Measurements from ENCODE around the gene SARM1.
"Not testable (repeated sequence)": the region's sequence is repeated elsewhere in the genome, so short reads cannot be mapped to it uniquely, and the experiment has no call there.

The SARM1 gene

DNA sequence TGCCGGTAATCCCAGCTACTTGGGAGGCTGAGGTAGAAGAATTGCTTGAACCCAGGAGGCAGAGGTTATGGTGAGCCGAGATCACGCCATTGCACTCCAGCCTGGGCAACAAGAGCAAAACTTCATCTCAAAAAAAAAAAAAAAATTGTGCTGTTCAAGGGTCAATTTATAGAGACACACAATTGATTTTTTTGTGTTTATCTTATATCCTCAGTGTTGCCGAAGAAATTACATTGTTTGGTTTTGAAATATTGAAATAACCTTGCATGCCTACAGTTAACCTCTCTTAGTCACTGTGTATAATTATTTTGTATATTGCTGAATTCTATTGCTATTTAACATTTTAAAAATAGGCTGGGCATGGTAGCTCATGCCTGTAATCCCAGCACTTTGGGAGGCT is 56.5 kb downstream of the SARM1 start:
- H3K4me2 ChIP-seq (ENCODE audit: insufficient read depth, low read length, poor library complexity, severe bottlenecking); H4K91ac ChIP-seq (ENCODE audit: low read depth, low read length, poor library complexity); H3K9me3 ChIP-seq (replicated peaks in 1 of 2; ENCODE audit: control insufficient read depth in 2 of 2, insufficient read depth in 1 of 2, low read depth in 1 of 2, low read length in 2 of 2); DNase-seq (ENCODE audit: low spot score); H2BK5ac ChIP-seq (ENCODE audit: low read length); H3K4me1 ChIP-seq (ENCODE audit: control insufficient read depth in 2 of 2, insufficient read depth in 1 of 2, low read depth in 1 of 2, low read length in 2 of 2); H2AFZ ChIP-seq (ENCODE audit: low read length); H3K36me3 ChIP-seq (replicated peaks in 1 of 2; ENCODE audit: control insufficient read depth in 2 of 2, insufficient read depth in 2 of 2, low read length in 2 of 2); H2BK120ac ChIP-seq (ENCODE audit: low read depth, low read length); H2BK12ac ChIP-seq (ENCODE audit: low read length); H3K4me3 ChIP-seq (ENCODE audit: low read length in 2 of 2); H2BK15ac ChIP-seq (ENCODE audit: low read length); H3K23ac ChIP-seq (ENCODE audit: low read depth, low read length, poor library complexity); H3K18ac ChIP-seq (ENCODE audit: low read length); H3K4ac ChIP-seq (ENCODE audit: low read length); H3K9ac ChIP-seq (ENCODE audit: low read depth, low read length, poor library complexity); H3K14ac ChIP-seq (ENCODE audit: low read length); H3K79me1 ChIP-seq (ENCODE audit: low read depth, low read length); H3K27ac ChIP-seq (replicated peaks; ENCODE audit: low read length); H2AK5ac ChIP-seq (ENCODE audit: low read depth, low read length); H4K8ac ChIP-seq (ENCODE audit: low read depth, low read length): not testable (repeated sequence)
- H3K27me3 ChIP-seq (ENCODE audit: control insufficient read depth in 3 of 3, insufficient read depth in 3 of 3, low read depth in 1 of 3, low read length in 3 of 3): peaks cover 0 to 11% (median 0%) of the 10 kb centered on the region in 3 experiments
- WGBS, 2 donors (ENCODE audit: extremely low coverage in 2 of 2, insufficient read length in 2 of 2, insufficient replicate concordance in 1 of 2): no CpG with 5 or more reads among the region's 4 CpGs

DNA sequence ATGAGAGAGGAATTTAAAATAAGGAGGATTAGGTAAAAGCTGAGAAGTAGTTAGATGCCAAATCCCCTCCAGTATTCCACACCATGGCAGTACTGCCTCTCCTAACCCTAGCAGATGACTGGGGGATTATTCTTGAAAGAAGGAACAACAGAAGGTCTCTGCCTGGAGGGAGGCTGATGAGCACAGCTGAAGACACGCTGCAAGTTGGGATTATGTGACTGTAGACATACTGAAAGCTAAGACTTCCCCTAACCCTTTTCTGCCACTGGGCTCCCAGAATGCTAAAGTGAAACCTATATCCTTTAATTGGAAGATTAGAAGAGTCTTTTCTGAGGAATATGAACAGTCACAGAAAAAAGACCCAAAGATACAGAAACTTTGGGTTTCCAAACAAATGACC is 62.2 kb downstream of the SARM1 start:
- no CpG with 5 or more reads among the region's 1 CpG for WGBS, 2 donors (ENCODE audit: extremely low coverage in 2 of 2, insufficient read length in 2 of 2, insufficient replicate concordance in 1 of 2)
- no peak overlapping the region for H3K27ac ChIP-seq (replicated peaks; ENCODE audit: low read length)

DNA sequence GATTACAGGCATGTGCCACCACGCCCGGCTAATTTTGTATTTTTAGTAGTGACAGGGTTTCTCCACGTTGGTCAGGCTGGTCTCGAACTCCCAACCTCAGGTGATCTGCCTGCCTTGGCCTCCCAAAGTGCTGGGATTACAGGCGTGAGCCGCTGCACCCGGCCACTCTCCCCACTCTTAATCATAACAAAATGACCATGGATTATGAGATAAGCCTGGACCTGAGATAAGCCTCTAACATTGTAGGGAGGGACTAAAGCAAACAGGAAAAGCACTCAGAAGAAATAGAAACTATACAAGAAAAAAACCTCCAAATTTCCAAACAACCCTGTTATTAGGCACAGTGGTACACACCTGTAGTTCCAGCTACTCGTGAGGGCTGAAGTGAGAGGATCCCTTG is 62.8 kb downstream of the SARM1 start:
- not testable (repeated sequence) for H2BK12ac ChIP-seq (ENCODE audit: low read length); H2AK5ac ChIP-seq (ENCODE audit: low read depth, low read length); H3K27me3 ChIP-seq (ENCODE audit: control insufficient read depth in 3 of 3, insufficient read depth in 3 of 3, low read depth in 1 of 3, low read length in 3 of 3); H3K36me3 ChIP-seq (replicated peaks in 1 of 2; ENCODE audit: control insufficient read depth in 2 of 2, insufficient read depth in 2 of 2, low read length in 2 of 2); H3K27ac ChIP-seq (replicated peaks; ENCODE audit: low read length); H3K14ac ChIP-seq (ENCODE audit: low read length); H2AFZ ChIP-seq (ENCODE audit: low read length); H3K9me3 ChIP-seq (replicated peaks in 1 of 2; ENCODE audit: control insufficient read depth in 2 of 2, insufficient read depth in 1 of 2, low read depth in 1 of 2, low read length in 2 of 2); H2BK5ac ChIP-seq (ENCODE audit: low read length); H4K8ac ChIP-seq (ENCODE audit: low read depth, low read length); H2BK120ac ChIP-seq (ENCODE audit: low read depth, low read length); H3K4me1 ChIP-seq (ENCODE audit: control insufficient read depth in 2 of 2, insufficient read depth in 1 of 2, low read depth in 1 of 2, low read length in 2 of 2); H3K79me1 ChIP-seq (ENCODE audit: low read depth, low read length); H3K4me3 ChIP-seq (ENCODE audit: low read length in 2 of 2); H3K18ac ChIP-seq (ENCODE audit: low read length); H3K9ac ChIP-seq (ENCODE audit: low read depth, low read length, poor library complexity); H4K91ac ChIP-seq (ENCODE audit: low read depth, low read length, poor library complexity); H3K23ac ChIP-seq (ENCODE audit: low read depth, low read length, poor library complexity); H2BK15ac ChIP-seq (ENCODE audit: low read length); DNase-seq (ENCODE audit: low spot score); H3K4me2 ChIP-seq (ENCODE audit: insufficient read depth, low read length, poor library complexity, severe bottlenecking); H3K4ac ChIP-seq (ENCODE audit: low read length)
- no CpG with 5 or more reads among the region's 8 CpGs for WGBS, 2 donors (ENCODE audit: extremely low coverage in 2 of 2, insufficient read length in 2 of 2, insufficient replicate concordance in 1 of 2)

More for the DNA sequence above, 62.2 kb downstream of the SARM1 start:
- Histone ChIP-seq H2BK12ac (ENCODE audit: low read length) (no peak overlapping the region), H2BK15ac (ENCODE audit: low read length) (no peak overlapping the region), H2AFZ (ENCODE audit: low read length) (no peak overlapping the region), H3K18ac (ENCODE audit: low read length) (no peak overlapping the region), H3K4me1 (ENCODE audit: control insufficient read depth in 2 of 2, insufficient read depth in 1 of 2, low read depth in 1 of 2, low read length in 2 of 2) (no peaks in the 10 kb centered on the region), H3K23ac (ENCODE audit: low read depth, low read length, poor library complexity) (no peak overlapping the region), H3K79me1 (ENCODE audit: low read depth, low read length) (no peaks in the 10 kb centered on the region), H2BK120ac (ENCODE audit: low read depth, low read length) (no peak overlapping the region), H3K14ac (ENCODE audit: low read length) (no peak overlapping the region), H3K27me3 (ENCODE audit: control insufficient read depth in 3 of 3, insufficient read depth in 3 of 3, low read depth in 1 of 3, low read length in 3 of 3) (no peaks in the 10 kb centered on the region), H2BK5ac (ENCODE audit: low read length) (no peak overlapping the region), H4K8ac (ENCODE audit: low read depth, low read length) (no peak overlapping the region), H4K91ac (ENCODE audit: low read depth, low read length, poor library complexity) (no peak overlapping the region), H3K4me2 (ENCODE audit: insufficient read depth, low read length, poor library complexity, severe bottlenecking) (no peak overlapping the region), H3K9ac (ENCODE audit: low read depth, low read length, poor library complexity) (no peak overlapping the region), H3K4ac (ENCODE audit: low read length) (no peak overlapping the region), H3K36me3 (replicated peaks in 1 of 2; ENCODE audit: control insufficient read depth in 2 of 2, insufficient read depth in 2 of 2, low read length in 2 of 2) (no peaks in the 10 kb centered on the region), H3K4me3 (ENCODE audit: low read length in 2 of 2) (no peak overlapping the region), H2AK5ac (ENCODE audit: low read depth, low read length) (no peak overlapping the region), H3K9me3 (replicated peaks in 1 of 2; ENCODE audit: control insufficient read depth in 2 of 2, insufficient read depth in 1 of 2, low read depth in 1 of 2, low read length in 2 of 2) (no peaks in the 10 kb centered on the region)
- no peak for DNase-seq (ENCODE audit: low spot score)

DNA sequence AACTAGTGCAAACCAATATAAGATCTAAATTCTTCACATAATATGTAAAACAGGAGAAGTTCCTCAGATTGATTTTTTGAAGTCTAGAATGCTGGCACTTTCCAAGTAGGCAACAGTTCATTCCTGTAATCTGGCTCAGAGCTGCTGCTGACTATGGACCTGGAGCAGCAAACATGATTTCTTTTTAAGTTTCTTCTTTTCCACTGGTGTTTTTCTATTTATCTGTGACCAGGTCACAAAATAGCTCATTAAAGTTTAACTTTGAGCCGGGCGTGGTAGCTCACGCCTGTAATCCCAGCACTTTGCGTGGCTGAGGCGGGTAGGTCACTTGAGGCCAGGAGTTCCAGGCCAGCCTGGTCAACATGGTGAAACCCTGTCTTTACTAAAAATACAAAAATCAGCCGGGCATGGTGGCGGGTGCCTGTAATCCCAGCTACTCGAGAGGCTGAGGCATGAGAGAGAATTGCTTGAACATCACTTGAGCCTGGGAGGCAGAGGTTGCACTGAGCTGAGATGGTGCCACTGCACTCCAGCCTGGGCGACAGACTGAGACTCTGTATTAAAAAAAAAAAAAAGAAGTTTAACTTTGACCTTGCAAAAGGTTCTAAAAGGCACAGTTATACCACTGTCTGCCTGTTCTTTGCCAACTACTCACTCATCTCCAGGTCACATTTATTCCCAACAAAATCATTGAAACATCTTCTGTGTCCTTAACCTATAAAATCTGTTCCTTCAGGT is 72.6 kb downstream of the SARM1 start:
- Histone ChIP-seq H3K9me3 (replicated peaks in 1 of 2; ENCODE audit: control insufficient read depth in 2 of 2, insufficient read depth in 1 of 2, low read depth in 1 of 2, low read length in 2 of 2) (no peaks in the 10 kb centered on the region), H3K4ac (ENCODE audit: low read length) (no peak overlapping the region), H3K4me2 (ENCODE audit: insufficient read depth, low read length, poor library complexity, severe bottlenecking) (no peak overlapping the region), H4K8ac (ENCODE audit: low read depth, low read length) (no peak overlapping the region), H3K4me1 (ENCODE audit: control insufficient read depth in 2 of 2, insufficient read depth in 1 of 2, low read depth in 1 of 2, low read length in 2 of 2) (no peaks in the 10 kb centered on the region), H3K79me1 (ENCODE audit: low read depth, low read length) (no peaks in the 10 kb centered on the region), H3K4me3 (ENCODE audit: low read length in 2 of 2) (no peak overlapping the region), H3K23ac (ENCODE audit: low read depth, low read length, poor library complexity) (no peak overlapping the region), H4K91ac (ENCODE audit: low read depth, low read length, poor library complexity) (no peak overlapping the region), H2AK5ac (ENCODE audit: low read depth, low read length) (no peak overlapping the region), H3K27ac (replicated peaks; ENCODE audit: low read length) (no peak overlapping the region), H3K14ac (ENCODE audit: low read length) (no peak overlapping the region), H2AFZ (ENCODE audit: low read length) (no peak overlapping the region), H3K9ac (ENCODE audit: low read depth, low read length, poor library complexity) (no peak overlapping the region), H3K36me3 (replicated peaks in 1 of 2; ENCODE audit: control insufficient read depth in 2 of 2, insufficient read depth in 2 of 2, low read length in 2 of 2) (no peaks in the 10 kb centered on the region), H3K18ac (ENCODE audit: low read length) (no peak overlapping the region), H2BK5ac (ENCODE audit: low read length) (no peak overlapping the region), H2BK12ac (ENCODE audit: low read length) (no peak overlapping the region), H3K27me3 (ENCODE audit: control insufficient read depth in 3 of 3, insufficient read depth in 3 of 3, low read depth in 1 of 3, low read length in 3 of 3) (peaks cover 0 to under 1% (median 0%) of the 10 kb centered on the region in 3 experiments), H2BK120ac (ENCODE audit: low read depth, low read length) (no peak overlapping the region), H2BK15ac (ENCODE audit: low read length) (no peak overlapping the region)
- DNase-seq (ENCODE audit: low spot score): no peak
- WGBS, 2 donors (ENCODE audit: extremely low coverage in 2 of 2, insufficient read length in 2 of 2, insufficient replicate concordance in 1 of 2): no CpG with 5 or more reads among the region's 9 CpGs

Data from neuronal stem cell (in vitro differentiated cells).